K562 (cell line): ENCODE measurements around the gene POLDIP3. TPM values are rescaled to one million over a fixed set of nuclear protein-coding genes. Genes with fewer than 3 reads are reported as not detected.

Experiments used
- CCNT2 ChIP-seq: IDR thresholded peaks from 2 replicates; pipeline ENCODE4 v1.6.1; 2011; ENCODE audit warnings: borderline replicate concordance, low read depth, mild to moderate bottlenecking, moderate library complexity, mixed read lengths, low read length; ENCODE audit not compliant: insufficient read length; ENCODE audit errors: extremely low read depth
- CTCF ChIP-seq, 3 experiments: IDR thresholded peaks in 2 of 3; conservative IDR thresholded peaks in 1 of 3; 2 replicates each; pipeline ENCODE4 v1.5.1; 2011 to 2012; ENCODE audit warnings: low read length in 3 of 3, mild to moderate bottlenecking in 3 of 3, control low read depth in 2 of 3, improper control_type of control experiment in 1 of 3, inconsistent platforms in 1 of 3, low read depth in 1 of 3, mixed read lengths in 1 of 3, moderate library complexity in 1 of 3; ENCODE audit not compliant: insufficient read depth in 2 of 3
- ELF2 ChIP-seq: fragments of 250-450 bp; sonication (Bioruptor Pico); IDR thresholded peaks from 2 replicates; pipeline ENCODE4 v1.5.0; 2021; ENCODE audit warnings: mild to moderate bottlenecking
- HDAC6 ChIP-seq: IDR thresholded peaks from 2 replicates; pipeline ENCODE4 v1.6.1; 2012; ENCODE audit warnings: low read depth, mild to moderate bottlenecking, control low read depth, inconsistent platforms, low read length, moderate library complexity
- MEIS2 ChIP-seq: fragments of 450-650 bp; IDR thresholded peaks from 2 replicates; pipeline ENCODE4 v1.6.1; 2014; ENCODE audit warnings: mild to moderate bottlenecking; ENCODE audit not compliant: partially characterized antibody
- MXD1 ChIP-seq: fragments of 250-450 bp; sonication (Bioruptor Pico); IDR thresholded peaks from 2 replicates; pipeline ENCODE4 v1.8.0; 2021; ENCODE audit warnings: borderline replicate concordance, mild to moderate bottlenecking, moderate library complexity; ENCODE audit not compliant: poor library complexity, severe bottlenecking
- NKRF ChIP-seq: fragments of 450-650 bp; IDR thresholded peaks from 2 replicates; pipeline ENCODE4 v1.6.1; 2016; ENCODE audit warnings: borderline replicate concordance
- NR4A1 ChIP-seq, 2 experiments: fragments of 250-450 bp in 1 of 2; fragments of 450-650 bp in 1 of 2; sonication (Bioruptor Pico) in 1 of 2; IDR thresholded peaks; 2 replicates each; pipeline versions ENCODE4 v1.4.0 to v1.6.1; 2016 to 2020; ENCODE audit warnings: mild to moderate bottlenecking in 2 of 2, missing compliant biosample characterization in 1 of 2, missing genetic modification characterization in 1 of 2, moderate library complexity in 1 of 2
- RFX1 ChIP-seq: fragments of 450-650 bp; IDR thresholded peaks from 2 replicates; pipeline ENCODE4 v1.6.1; 2016; ENCODE audit warnings: mild to moderate bottlenecking, moderate library complexity
- SUPT5H ChIP-seq: fragments of 450-650 bp; IDR thresholded peaks from 2 replicates; pipeline ENCODE4 v1.6.1; 2016
- ZHX1 ChIP-seq: fragments of 150-350 bp; conservative IDR thresholded peaks from 2 replicates; pipeline ENCODE4 v1.6.1; 2014; ENCODE audit warnings: low read length
- ZNF146 ChIP-seq: IDR thresholded peaks from one replicate; pipeline ENCODE4 v1.6.1; 2018; ENCODE audit warnings: missing compliant biosample characterization; ENCODE audit not compliant: unreplicated experiment
- ZNF274 ChIP-seq: IDR thresholded peaks from 2 replicates; pipeline ENCODE4 v1.6.1; 2011; ENCODE audit warnings: low read depth, mild to moderate bottlenecking, low read length, moderate library complexity, borderline replicate concordance
- ZNF589 ChIP-seq: fragments of 200-800 bp; sonication (Bioruptor generic); IDR thresholded peaks from 2 replicates; pipeline ENCODE4 v1.6.1; 2016; ENCODE audit warnings: low read depth, missing genetic modification characterization, missing compliant biosample characterization
- ZNF740 ChIP-seq, 3 experiments: fragments of 200-800 bp in 1 of 3; sonication (Bioruptor generic) in 1 of 3; sonication (generic) in 1 of 3; formaldehyde crosslinking in 1 of 3; IDR thresholded peaks; 2 replicates each; pipeline versions ENCODE4 v1.6.1 to v1.8.0; 2016 to 2022; ENCODE audit warnings: mild to moderate bottlenecking in 2 of 3, missing compliant biosample characterization in 2 of 3, missing genetic modification characterization in 2 of 3, missing genetic modification reagents in 1 of 3
- polyA plus RNA-seq, 8 experiments: library from polyadenylated mRNA; depleted of rRNA in 4 of 8; stranded (reverse) in 5 of 8; unstranded in 3 of 8; fragments of >200 nt; fragmentation: Nextera tagmentation in 2 of 8; fragmentation: Illumina TruSeq in 1 of 8; extraction: Ambion mirVana in 2 of 8; extraction: Trizol in 1 of 8; gene quantifications; 2 replicates each; pipeline versions ENCODE4 v1.2.1 to v1.2.3, GENCODE V29; 2011 to 2014; ENCODE audit warnings: inconsistent platforms in 1 of 8, missing spikeins in 1 of 8
- total RNA-seq, 7 experiments: library from RNA; depleted of rRNA in 6 of 7; stranded (reverse); fragments of >200 nt in 6 of 7; fragmentation: Illumina TruSeq in 2 of 7; extraction: Trizol in 2 of 7; gene quantifications; 2 replicates each; pipeline versions ENCODE4 v1.2.1 to v1.2.3, GENCODE V29; 2011 to 2021; ENCODE audit warnings: low replicate concordance in 1 of 7

Gene POLDIP3
- total and polyA plus RNA-seq, 9 of the 15 experiments (the other 6 are each of a cell fraction or from before 2014, with no cell fraction given), result 14.3 to 53.0 (median 26.3) TPM

GRCh38 chr22:42553475-42554361 lies 61.0 kb downstream of the POLDIP3 start, which contains the start of gene SERHL2 (continued):
- TF ChIP-seq NKRF (peak; percentile 50; the same call in 1 of the 2 replicates), ZNF146 (CRISPR knock-in tag) (no peak), HDAC6 (no peak), ZHX1 (no peak), ZNF740 (CRISPR knock-in tag; IDR thresholded peaks at IDR 0.05) (no peak), ZNF740 (tag; IDR thresholded peaks at IDR 0.05) (no peak), ELF2 (CRISPR knock-in tag) (no peak), RFX1 (no peak), CTCF (IDR thresholded peaks at IDR 0.05 in 2 of 3, conservative IDR thresholded peaks at IDR 0.05 in 1 of 3; ENCODE audit: insufficient read depth in 2 of 3, low read depth in 1 of 3, low read length in 3 of 3) (no peak), MXD1 (no peak), CCNT2 (peak; percentile 14), MEIS2 (peak; percentile 72), ZNF274 (no peak), NR4A1 (CRISPR knock-in tag; IDR thresholded peaks at IDR 0.05) (no peak), NR4A1 (tag; IDR thresholded peaks at IDR 0.05) (no peak), ZNF589 (CRISPR knock-in tag) (no peak), SUPT5H (peak; percentile 85)
